Measurements from ENCODE around the gene KCTD13. TPM values are rescaled to one million over a fixed set of nuclear protein-coding genes. Genes with fewer than 3 reads are reported as not detected.

The KCTD13 gene
- total and polyA plus RNA-seq, 5 donors from 2014 or later: 7.0 to 52.3 (median 11.5) TPM

- H3K27me3 Mint-ChIP-seq: peaks cover 26% of the 10 kb centered on the region
- H3K36me3 Mint-ChIP-seq: no peaks in the 10 kb centered on the region
- no peak for DNase-seq
- Histone ChIP-seq H3K27ac (ENCODE audit: insufficient read depth, low read length, poor library complexity, severe bottlenecking) (no peak overlapping the region), H3K9me3 (ENCODE audit: control insufficient read depth in 2 of 2, low read length in 2 of 2) (no peaks in the 10 kb centered on the region), H3K4me3 (ENCODE audit: low read depth, low read length) (no peak overlapping the region), H3K27me3 (ENCODE audit: control insufficient read depth, insufficient read depth, low read length) (peaks cover 11% of the 10 kb centered on the region), H3K36me3 (ENCODE audit: control insufficient read depth, insufficient read depth, low read length) (no peaks in the 10 kb centered on the region), H3K4me1 (ENCODE audit: control insufficient read depth, insufficient read depth, low read length, poor library complexity, severe bottlenecking) (peaks cover 17% of the 10 kb centered on the region)
- peak overlapping the region in 2 of 4 donors; percentile 33 to 52 for H3K4me3 Mint-ChIP-seq
- no peak for ATAC-seq (ENCODE audit: low read depth in 2 of 2)
- peaks cover 0 to under 1% (median 0%) of the 10 kb centered on the region in 7 donors for H3K9me3 Mint-ChIP-seq
- H3K4me1 Mint-ChIP-seq: peaks cover 0 to 15% (median 4%) of the 10 kb centered on the region in 4 donors
- H3K27ac Mint-ChIP-seq: no peak overlapping the region
Observed at GRCh38 chr16:29901607-29901945, 24.4 kb downstream of the KCTD13 start.

GRCh38 chr16:29900888-29901606 is 25.0 kb downstream of the KCTD13 start:
- no peak overlapping the region for H3K4me3 ChIP-seq (ENCODE audit: low read depth, low read length)
- DNase-seq (no peak), ATAC-seq (ENCODE audit: low read depth in 2 of 2) (no peak)
- Mint-ChIP-seq H3K27me3 (peaks cover 29% of the 10 kb centered on the region), H3K9me3 (peaks cover 0 to 1% (median 0%) of the 10 kb centered on the region in 7 donors), H3K4me3 (peak overlapping the region; percentile 70 to 74 (median 72)), H3K36me3 (no peaks in the 10 kb centered on the region), H3K27ac (peak overlapping the region in 1 of 3 donors; percentile 45), H3K4me1 (peaks cover 0 to 15% (median 4%) of the 10 kb centered on the region in 4 donors)
- H3K27me3 ChIP-seq (ENCODE audit: control insufficient read depth, insufficient read depth, low read length): peaks cover 11% of the 10 kb centered on the region
- no peaks in the 10 kb centered on the region for H3K36me3 ChIP-seq (ENCODE audit: control insufficient read depth, insufficient read depth, low read length)
- H3K9me3 ChIP-seq (ENCODE audit: control insufficient read depth in 2 of 2, low read length in 2 of 2): no peaks in the 10 kb centered on the region
- H3K4me1 ChIP-seq (ENCODE audit: control insufficient read depth, insufficient read depth, low read length, poor library complexity, severe bottlenecking): peaks cover 17% of the 10 kb centered on the region
- no peak overlapping the region for H3K27ac ChIP-seq (ENCODE audit: insufficient read depth, low read length, poor library complexity, severe bottlenecking)

- Histone ChIP-seq H3K9me3 (ENCODE audit: control insufficient read depth in 2 of 2, low read length in 2 of 2) (no peaks in the 10 kb centered on the region), H3K4me3 (ENCODE audit: low read depth, low read length) (no peak within 1 kb of the TSS), H3K27me3 (ENCODE audit: control insufficient read depth, insufficient read depth, low read length) (peaks cover 11% of the 10 kb centered on the region), H3K4me1 (ENCODE audit: control insufficient read depth, insufficient read depth, low read length, poor library complexity, severe bottlenecking) (peaks cover 17% of the 10 kb centered on the region), H3K27ac (ENCODE audit: insufficient read depth, low read length, poor library complexity, severe bottlenecking) (no peak within 1 kb of the TSS), H3K36me3 (ENCODE audit: control insufficient read depth, insufficient read depth, low read length) (no peaks in the 10 kb centered on the region)
- Mint-ChIP-seq H3K36me3 (no peaks in the 10 kb centered on the region), H3K4me3 (peak within 1 kb of the TSS; percentile 71 to 74 (median 73)), H3K27me3 (peaks cover 35% of the 10 kb centered on the region), H3K27ac (peak within 1 kb of the TSS in 1 of 3 donors; percentile 45), H3K9me3 (peaks cover 0 to 1% (median 0%) of the 10 kb centered on the region in 7 donors), H3K4me1 (peaks cover 0 to 15% (median 4%) of the 10 kb centered on the region in 4 donors)
- ATAC-seq (ENCODE audit: low read depth in 2 of 2) (peak; percentile 74 to 78), DNase-seq (peak; percentile 53 to 80 (median 69))
Observed at GRCh38 chr16:29900102-29900887, 25.7 kb downstream of the KCTD13 start, which contains the start of gene ASPHD1. ASPHD1 (plus strand) TSS chr16:29900488; CDS start chr16:29900972, 484 bp downstream.

GRCh38 chr16:29899516-29900101 is 26.4 kb downstream of the KCTD13 start, which contains the start of gene SEZ6L2:
SEZ6L2 (minus strand) TSS chr16:29899550; CDS start chr16:29899019, 531 bp downstream.
- Histone ChIP-seq H3K4me3 (ENCODE audit: low read depth, low read length) (no peak within 1 kb of the TSS), H3K4me1 (ENCODE audit: control insufficient read depth, insufficient read depth, low read length, poor library complexity, severe bottlenecking) (peaks cover 17% of the 10 kb centered on the region), H3K36me3 (ENCODE audit: control insufficient read depth, insufficient read depth, low read length) (no peaks in the 10 kb centered on the region), H3K9me3 (ENCODE audit: control insufficient read depth in 2 of 2, low read length in 2 of 2) (no peaks in the 10 kb centered on the region), H3K27ac (ENCODE audit: insufficient read depth, low read length, poor library complexity, severe bottlenecking) (no peak within 1 kb of the TSS), H3K27me3 (ENCODE audit: control insufficient read depth, insufficient read depth, low read length) (peaks cover 11% of the 10 kb centered on the region)
- Mint-ChIP-seq H3K9me3 (peaks cover 0 to 1% (median 0%) of the 10 kb centered on the region in 7 donors), H3K27ac (no peak within 1 kb of the TSS), H3K4me3 (peak within 1 kb of the TSS in 2 of 4 donors; percentile 73), H3K4me1 (peaks cover 0 to 15% (median 4%) of the 10 kb centered on the region in 4 donors), H3K27me3 (peaks cover 35% of the 10 kb centered on the region), H3K36me3 (no peaks in the 10 kb centered on the region)
- no peak for ATAC-seq (ENCODE audit: low read depth in 2 of 2)
- DNase-seq: no peak

GRCh38 chr16:29898804-29899515 is 27.1 kb downstream of the KCTD13 start:
- ATAC-seq (ENCODE audit: low read depth in 2 of 2) (no peak), DNase-seq (no peak)
- Histone ChIP-seq H3K27me3 (ENCODE audit: control insufficient read depth, insufficient read depth, low read length) (peaks cover 11% of the 10 kb centered on the region), H3K27ac (ENCODE audit: insufficient read depth, low read length, poor library complexity, severe bottlenecking) (no peak overlapping the region), H3K4me3 (ENCODE audit: low read depth, low read length) (no peak overlapping the region), H3K9me3 (ENCODE audit: control insufficient read depth in 2 of 2, low read length in 2 of 2) (no peaks in the 10 kb centered on the region), H3K4me1 (ENCODE audit: control insufficient read depth, insufficient read depth, low read length, poor library complexity, severe bottlenecking) (peaks cover 17% of the 10 kb centered on the region), H3K36me3 (ENCODE audit: control insufficient read depth, insufficient read depth, low read length) (no peaks in the 10 kb centered on the region)
- H3K4me3 Mint-ChIP-seq: no peak overlapping the region
- H3K27ac Mint-ChIP-seq: no peak overlapping the region
- H3K9me3 Mint-ChIP-seq: peaks cover 0 to 1% (median 0%) of the 10 kb centered on the region in 7 donors
- H3K36me3 Mint-ChIP-seq: no peaks in the 10 kb centered on the region
- H3K4me1 Mint-ChIP-seq: peaks cover 0 to 15% (median 4%) of the 10 kb centered on the region in 4 donors
- H3K27me3 Mint-ChIP-seq: peaks cover 35% of the 10 kb centered on the region

GRCh38 chr16:29898135-29898803 is 27.8 kb downstream of the KCTD13 start:
- Mint-ChIP-seq H3K27ac (no peak overlapping the region), H3K27me3 (peaks cover 35% of the 10 kb centered on the region), H3K4me3 (no peak overlapping the region), H3K36me3 (no peaks in the 10 kb centered on the region), H3K4me1 (peaks cover 0 to 15% (median 4%) of the 10 kb centered on the region in 4 donors), H3K9me3 (peaks cover 0 to 1% (median 0%) of the 10 kb centered on the region in 7 donors)
- H3K4me1 ChIP-seq (ENCODE audit: control insufficient read depth, insufficient read depth, low read length, poor library complexity, severe bottlenecking): peaks cover 17% of the 10 kb centered on the region
- H3K27ac ChIP-seq (ENCODE audit: insufficient read depth, low read length, poor library complexity, severe bottlenecking): no peak overlapping the region
- H3K9me3 ChIP-seq (ENCODE audit: control insufficient read depth in 2 of 2, low read length in 2 of 2): no peaks in the 10 kb centered on the region
- DNase-seq (no peak), ATAC-seq (ENCODE audit: low read depth in 2 of 2) (no peak)
- H3K27me3 ChIP-seq (ENCODE audit: control insufficient read depth, insufficient read depth, low read length): peaks cover 11% of the 10 kb centered on the region
- H3K4me3 ChIP-seq (ENCODE audit: low read depth, low read length): no peak overlapping the region
- H3K36me3 ChIP-seq (ENCODE audit: control insufficient read depth, insufficient read depth, low read length): no peaks in the 10 kb centered on the region

Data from CD4-positive, CD25-positive, alpha-beta regulatory T cell (primary cell).